HUES48 (cell line): ENCODE data around the gene MTCH2.
A peak's percentile ranks its signal among the peaks of the same experiment; 100 is the strongest.
"Not testable (repeated sequence)": the region's sequence is repeated elsewhere in the genome, so short reads cannot be mapped to it uniquely, and the experiment has no call there.

ENCODE experiments used
- H3K27ac ChIP-seq: one replicate; pipeline ENCODE4 v1.7.0; 2013; ENCODE audit warnings: low read depth, low read length, inconsistent platforms
- H3K27me3 ChIP-seq: 2 replicates; pipeline ENCODE4 v1.6.1; 2013; ENCODE audit warnings: mild to moderate bottlenecking, low read length; ENCODE audit not compliant: control insufficient read depth, insufficient read depth
- H3K36me3 ChIP-seq: 2 replicates; pipeline ENCODE4 v1.6.1; 2013; ENCODE audit warnings: low read length; ENCODE audit not compliant: control insufficient read depth, insufficient read depth
- H3K4me1 ChIP-seq: 2 replicates; pipeline ENCODE4 v1.6.1; 2013; ENCODE audit warnings: mild to moderate bottlenecking, low read length; ENCODE audit not compliant: control insufficient read depth, insufficient read depth
- H3K4me3 ChIP-seq: 2 replicates; pipeline ENCODE4 v1.5.1; 2013; ENCODE audit warnings: mild to moderate bottlenecking, low read depth, low read length
- H3K9ac ChIP-seq: 2 replicates; pipeline ENCODE4 v1.6.1; 2013; ENCODE audit warnings: mild to moderate bottlenecking, low read depth, low read length, moderate library complexity
- H3K9me3 ChIP-seq: 2 replicates; pipeline ENCODE4 v1.6.1; 2013; ENCODE audit warnings: low read length; ENCODE audit not compliant: control insufficient read depth, insufficient read depth

MTCH2 gene

DNA sequence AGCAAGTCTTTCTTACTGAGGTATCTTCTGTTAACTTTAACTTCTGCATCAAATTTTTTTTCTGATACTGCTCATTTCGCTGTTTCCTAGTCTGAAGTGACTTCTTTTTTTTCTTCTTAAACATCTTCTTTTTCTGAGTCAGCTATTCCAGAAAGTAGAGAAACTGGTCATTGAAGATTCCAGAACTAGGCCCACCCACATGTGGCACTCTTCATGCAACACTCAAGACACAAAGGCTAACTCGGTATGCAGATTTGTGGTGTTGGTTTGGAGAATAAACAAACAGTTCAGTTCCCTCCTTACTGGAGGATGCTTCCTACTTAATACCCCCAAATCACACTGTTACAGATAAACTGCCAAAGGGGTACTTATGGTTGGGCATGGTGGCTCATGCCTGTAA is 25.2 kb upstream of the MTCH2 start:
- Histone ChIP-seq H3K9ac (no peak overlapping the region), H3K36me3 (no peaks in the 10 kb centered on the region), H3K27ac (no peak overlapping the region), H3K9me3 (no peaks in the 10 kb centered on the region), H3K27me3 (no peaks in the 10 kb centered on the region), H3K4me3 (no peak overlapping the region), H3K4me1 (no peaks in the 10 kb centered on the region)

- Histone ChIP-seq H3K27ac (no peak overlapping the region), H3K9ac (no peak overlapping the region), H3K27me3 (no peaks in the 10 kb centered on the region), H3K36me3 (no peaks in the 10 kb centered on the region), H3K9me3 (no peaks in the 10 kb centered on the region), H3K4me1 (no peaks in the 10 kb centered on the region), H3K4me3 (no peak overlapping the region)
Observed at GRCh38 chr11:47667135-47667534, 24.8 kb upstream of the MTCH2 start.

DNA sequence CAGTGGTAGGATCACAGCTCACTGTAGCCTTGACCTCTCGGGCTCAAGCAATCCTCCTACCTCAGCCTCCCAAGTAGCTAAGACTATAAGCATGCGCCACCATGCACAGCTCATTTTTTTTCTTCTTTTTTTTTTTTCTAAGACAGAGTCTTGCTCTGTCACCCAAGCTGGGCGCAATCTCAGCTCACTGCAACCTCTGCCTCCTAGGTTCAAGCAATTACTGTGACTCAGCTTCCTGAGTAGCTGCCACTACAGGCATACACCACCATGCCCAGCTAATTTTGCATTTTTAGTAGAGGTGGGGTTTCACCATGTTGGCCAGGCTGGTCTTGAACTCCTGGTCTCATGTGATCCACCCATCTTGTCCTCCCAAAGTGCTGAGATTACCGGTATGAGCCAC is 22.6 kb upstream of the MTCH2 start:
- not testable (repeated sequence) for H3K9me3 ChIP-seq

GRCh38 chr11:47661245-47661644 is 18.9 kb upstream of the MTCH2 start:
- no peaks in the 10 kb centered on the region for H3K4me1 ChIP-seq

More for the DNA sequence above, 22.6 kb upstream of the MTCH2 start:
- H3K36me3 ChIP-seq, H3K27me3 ChIP-seq, H3K27ac ChIP-seq, H3K4me3 ChIP-seq, H3K9ac ChIP-seq, H3K4me1 ChIP-seq: not testable (repeated sequence)

DNA sequence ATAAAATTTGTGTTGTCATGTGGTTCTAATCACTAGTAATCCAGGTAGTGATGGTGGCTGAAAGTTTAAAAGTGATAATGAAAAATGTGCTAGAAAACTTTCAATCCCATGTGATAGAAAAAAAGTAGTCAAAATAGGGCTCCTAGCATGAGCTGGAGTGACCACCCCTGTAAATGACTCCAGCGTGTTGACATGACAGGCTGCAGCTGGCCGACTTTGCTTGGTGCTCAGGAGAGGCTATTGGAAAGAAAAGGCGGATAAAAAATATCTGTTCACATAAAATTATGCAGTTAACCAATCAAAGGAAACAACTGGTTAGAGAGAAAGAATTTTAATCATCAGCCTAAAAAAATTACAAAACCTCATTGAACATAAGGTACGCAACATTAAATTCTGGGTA is 16.9 kb upstream of the MTCH2 start:
- H3K27me3 ChIP-seq = no peaks in the 10 kb centered on the region

More at GRCh38 chr11:47661245-47661644, 18.9 kb upstream of the MTCH2 start:
- H3K9me3 ChIP-seq = no peaks in the 10 kb centered on the region
- no peak overlapping the region for H3K27ac ChIP-seq
- H3K27me3 ChIP-seq = no peaks in the 10 kb centered on the region
- no peak overlapping the region for H3K4me3 ChIP-seq
- no peaks in the 10 kb centered on the region for H3K36me3 ChIP-seq
- no peak overlapping the region for H3K9ac ChIP-seq

DNA sequence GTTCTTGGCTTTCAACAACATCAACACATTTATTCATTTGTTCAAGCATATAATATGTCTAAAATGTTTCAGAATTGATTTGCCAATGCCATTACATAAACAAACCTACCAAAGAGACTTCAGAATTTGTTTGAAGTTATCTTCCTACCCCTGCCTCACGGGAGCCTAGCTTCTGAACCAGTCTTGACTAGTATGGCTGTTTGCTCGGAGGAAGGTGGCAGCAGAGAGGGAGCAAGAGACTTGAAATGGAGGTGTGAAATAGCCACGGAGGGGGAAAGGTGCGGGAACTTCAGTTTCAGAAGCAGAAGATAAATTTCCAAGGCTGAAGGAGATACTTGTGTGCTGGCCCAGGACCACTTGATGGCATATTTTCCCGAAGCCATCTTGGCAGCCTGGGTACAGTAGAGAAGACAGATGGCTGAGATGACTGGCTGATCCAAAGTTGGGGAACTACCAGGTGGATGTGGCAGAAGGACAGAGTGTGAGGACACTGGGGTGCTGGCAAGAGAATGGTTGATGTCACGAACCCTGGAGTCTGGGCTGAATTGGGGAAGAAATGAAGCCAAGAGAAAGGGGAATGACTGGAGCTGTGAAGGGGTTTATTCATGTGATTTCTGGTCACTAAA is 14.0 kb upstream of the MTCH2 start:
- H3K27ac ChIP-seq = no peak overlapping the region
- no peaks in the 10 kb centered on the region for H3K4me1 ChIP-seq
- H3K4me3 ChIP-seq = no peak overlapping the region
- H3K9me3 ChIP-seq = 0 out of 2 replicates have a peak, but pooled peaks cover 3% of the 10 kb centered on the region
- H3K9ac ChIP-seq = no peak overlapping the region
- no peaks in the 10 kb centered on the region for H3K36me3 ChIP-seq
- no peaks in the 10 kb centered on the region for H3K27me3 ChIP-seq

More for the DNA sequence above, 16.9 kb upstream of the MTCH2 start:
- H3K36me3 ChIP-seq = no peaks in the 10 kb centered on the region
- H3K4me3 ChIP-seq = no peak overlapping the region
- H3K4me1 ChIP-seq = no peaks in the 10 kb centered on the region
- no peak overlapping the region for H3K9ac ChIP-seq
- no peaks in the 10 kb centered on the region for H3K9me3 ChIP-seq
- no peak overlapping the region for H3K27ac ChIP-seq

- H3K27ac ChIP-seq = no peak overlapping the region
- H3K27me3 ChIP-seq = no peaks in the 10 kb centered on the region
- H3K4me3 ChIP-seq = no peak overlapping the region
- H3K4me1 ChIP-seq = no peaks in the 10 kb centered on the region
- 0 out of 2 replicates have a peak, but pooled peaks cover 3% of the 10 kb centered on the region for H3K9me3 ChIP-seq
- no peak overlapping the region for H3K9ac ChIP-seq
- H3K36me3 ChIP-seq = no peaks in the 10 kb centered on the region
Observed at GRCh38 chr11:47651818-47652469, 9.6 kb upstream of the MTCH2 start.

DNA sequence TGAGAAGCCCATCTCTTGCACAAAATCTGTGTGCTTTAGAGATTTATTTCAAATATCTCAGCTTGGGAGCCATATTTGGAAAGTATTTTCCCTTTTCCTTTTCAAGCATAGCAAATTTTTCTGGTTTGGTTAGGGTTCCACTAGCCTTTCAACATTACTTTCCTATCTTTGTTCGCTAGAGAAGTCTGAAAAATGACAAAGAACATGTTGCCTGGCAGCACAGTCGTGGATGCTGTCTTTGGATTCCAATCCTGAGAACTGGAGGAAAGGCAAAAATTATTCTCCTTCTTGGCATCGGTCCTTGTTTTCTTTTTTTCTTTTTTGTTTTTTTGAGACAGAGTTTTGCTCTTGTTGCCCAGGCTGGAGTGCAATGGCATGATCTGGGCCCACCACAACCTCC is 6.9 kb upstream of the MTCH2 start:
- no peak overlapping the region for H3K9ac ChIP-seq
- no peak overlapping the region for H3K27ac ChIP-seq
- H3K4me3 ChIP-seq = no peak overlapping the region
- H3K9me3 ChIP-seq = 0 out of 2 replicates have a peak, but pooled peaks cover 3% of the 10 kb centered on the region
- H3K36me3 ChIP-seq = no peaks in the 10 kb centered on the region
- no peaks in the 10 kb centered on the region for H3K27me3 ChIP-seq
- H3K4me1 ChIP-seq = no peaks in the 10 kb centered on the region

DNA sequence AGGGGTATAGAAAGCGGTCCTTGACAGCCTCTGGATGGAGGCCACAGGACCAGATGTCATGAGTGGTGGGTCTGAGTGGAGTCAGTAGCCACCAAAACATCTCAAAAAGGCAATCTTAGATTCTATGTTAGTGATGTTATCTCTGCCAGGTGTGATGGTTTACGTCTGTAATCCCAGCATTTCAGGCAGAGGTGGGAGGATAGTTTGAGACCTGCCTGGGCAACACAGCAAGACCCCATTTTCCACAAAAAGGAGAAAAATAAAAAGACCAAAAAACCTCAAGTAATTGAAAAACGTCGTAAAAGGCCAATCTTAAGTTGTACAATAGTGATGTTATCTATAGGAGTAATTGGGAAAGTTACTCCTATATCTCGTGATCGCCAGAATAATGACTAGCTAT is 3.7 kb upstream of the MTCH2 start:
- no peaks in the 10 kb centered on the region for H3K9me3 ChIP-seq
- no peak overlapping the region for H3K4me3 ChIP-seq
- H3K27ac ChIP-seq = no peak overlapping the region
- H3K9ac ChIP-seq = no peak overlapping the region
- H3K4me1 ChIP-seq = peaks cover 5% of the 10 kb centered on the region
- no peaks in the 10 kb centered on the region for H3K27me3 ChIP-seq
- H3K36me3 ChIP-seq = no peaks in the 10 kb centered on the region

- no peak overlapping the region for H3K9ac ChIP-seq
- no peaks in the 10 kb centered on the region for H3K27me3 ChIP-seq
- H3K4me3 ChIP-seq = no peak overlapping the region
- H3K27ac ChIP-seq = no peak overlapping the region
- peaks cover 6% of the 10 kb centered on the region for H3K4me1 ChIP-seq
- no peaks in the 10 kb centered on the region for H3K9me3 ChIP-seq
- no peaks in the 10 kb centered on the region for H3K36me3 ChIP-seq
Observed at GRCh38 chr11:47645500-47645899, 3.1 kb upstream of the MTCH2 start.

GRCh38 chr11:47641600-47642098 is 710 bp downstream of the MTCH2 start:
- H3K27me3 ChIP-seq = no peaks in the 10 kb centered on the region
- peaks cover 6% of the 10 kb centered on the region for H3K4me1 ChIP-seq
- peak overlapping the region; percentile 90 for H3K27ac ChIP-seq
- peak overlapping the region; percentile 96 for H3K4me3 ChIP-seq
- H3K36me3 ChIP-seq = peaks cover 30% of the 10 kb centered on the region
- H3K9me3 ChIP-seq = no peaks in the 10 kb centered on the region
- peak overlapping the region; percentile 93 for H3K9ac ChIP-seq
